PC-3 (cell line): ENCODE results near the gene E2F2. TPM values are rescaled to one million over a fixed set of nuclear protein-coding genes. Genes with fewer than 3 reads are reported as not detected.

Experiments used
- ATAC-seq: fragments of 200-7000 bp; cut with Tn5 transposase; 2 replicates; pipeline ENCODE4 v1.9.1; 2020; ENCODE audit warnings: mild to moderate bottlenecking, moderate library complexity
- BruUV-seq: library from RNA; stranded (reverse); fragments of 400-500 nt; replicated peaks from 2 replicates; lab custom pipeline; 2021; lab: Mats Ljungman, UMichigan
- CTCF ChIA-PET: fragments of 300-600 bp; sonication (Branson Sonifier 250); formaldehyde crosslinking; loops from one replicate; lab custom pipeline; 2022; ENCODE audit warnings: antibody characterized with exemption; lab: Charles Lee
- POLR2A ChIA-PET: fragments of 300-600 bp; sonication (Branson Sonifier 250); formaldehyde crosslinking; loops from one replicate; lab custom pipeline; 2022; ENCODE audit warnings: antibody characterized with exemption; ENCODE audit not compliant: unreplicated experiment; lab: Charles Lee
- DNase-seq: peaks from one replicate; pipeline ENCODE4 v3.0.0-alpha.2; 2015
- H2AFZ ChIP-seq: fragments of 300-600 bp; sonication (generic); 2 replicates; pipeline ENCODE4 v1.6.0; 2016; ENCODE audit warnings: antibody characterized with exemption, low read length
- H3F3A ChIP-seq: fragments of 300-600 bp; sonication (generic); one replicate; pipeline ENCODE4 v1.6.0; 2017; ENCODE audit warnings: antibody characterized with exemption, low read length, control low read depth, mild to moderate bottlenecking; ENCODE audit not compliant: unreplicated experiment
- H3K27ac ChIP-seq: fragments of 300-600 bp; sonication (generic); 2 replicates; pipeline ENCODE4 v1.5.1; 2016; ENCODE audit warnings: mild to moderate bottlenecking, low read length
- H3K27me3 ChIP-seq: fragments of 300-600 bp; sonication (generic); 2 replicates; pipeline ENCODE4 v1.6.1; 2016; ENCODE audit warnings: low read length, mixed read lengths
- H3K36me3 ChIP-seq: fragments of 300-600 bp; sonication (generic); 2 replicates; pipeline ENCODE4 v1.6.1; 2016; ENCODE audit warnings: low read depth, mixed run types, low read length, mixed read lengths
- H3K4me1 ChIP-seq: fragments of 300-600 bp; sonication (generic); 2 replicates; pipeline ENCODE4 v1.5.1; 2016; ENCODE audit warnings: low read length; ENCODE audit not compliant: insufficient read depth
- H3K4me2 ChIP-seq: fragments of 300-600 bp; sonication (generic); 2 replicates; pipeline ENCODE4 v1.6.0; 2016; ENCODE audit warnings: low read length
- H3K4me3 ChIP-seq: fragments of 300-600 bp; sonication (generic); 2 replicates; pipeline ENCODE4 v1.5.1; 2016; ENCODE audit warnings: mild to moderate bottlenecking, low read length, mixed read lengths
- H3K79me2 ChIP-seq: fragments of 300-600 bp; sonication (generic); 2 replicates; pipeline ENCODE4 v1.6.1; 2017; ENCODE audit warnings: low read length, mixed read lengths
- H3K9ac ChIP-seq: fragments of 300-600 bp; sonication (generic); 2 replicates; pipeline ENCODE4 v1.6.0; 2016; ENCODE audit warnings: mild to moderate bottlenecking, low read length
- H3K9me2 ChIP-seq: fragments of 300-600 bp; sonication (generic); replicated peaks from 2 replicates; pipeline ENCODE4 v1.6.1; 2016; ENCODE audit warnings: mixed run types, low read length, mixed read lengths
- H3K9me3 ChIP-seq: fragments of 300-600 bp; sonication (generic); 2 replicates; pipeline ENCODE4 v1.6.1; 2016; ENCODE audit warnings: low read length, mixed read lengths
- H4K20me1 ChIP-seq: fragments of 300-600 bp; sonication (generic); 2 replicates; pipeline ENCODE4 v1.6.1; 2016; ENCODE audit warnings: low read length, mixed read lengths
- EZH2 ChIP-seq: fragments of 300-600 bp; sonication (generic); IDR thresholded peaks from one replicate; pipeline ENCODE4 v1.6.1; 2017; ENCODE audit warnings: antibody characterized with exemption, mild to moderate bottlenecking, low read length; ENCODE audit not compliant: unreplicated experiment
- EZH2phosphoT487 ChIP-seq: fragments of 300-600 bp; sonication (generic); IDR thresholded peaks from 2 replicates; pipeline ENCODE4 v1.6.1; 2018; ENCODE audit warnings: mild to moderate bottlenecking, antibody characterized with exemption, low read length, borderline replicate concordance
- intact Hi-C: fragments of 100-400 bp; cut with micrococcal nuclease; formaldehyde crosslinking; loops from 2 replicates; pipeline ENCODE4 v1.9.0; 2023
- total RNA-seq: library from RNA; depleted of rRNA; stranded (reverse); fragments of >200 nt; gene quantifications from 2 replicates; pipeline ENCODE4 v1.2.3, GENCODE V29; 2014
- TF ChIP-seq, protein P1 (sequence below): fragments of 300-600 bp; sonication (generic); conservative IDR thresholded peaks from 2 replicates; pipeline ENCODE4 v1.5.1; 2017; ENCODE audit warnings: antibody characterized with exemption, low read depth, mild to moderate bottlenecking, low read length

Gene E2F2
- total RNA-seq, 1 experiment from 2014 or later = 7.0 TPM

DNA sequence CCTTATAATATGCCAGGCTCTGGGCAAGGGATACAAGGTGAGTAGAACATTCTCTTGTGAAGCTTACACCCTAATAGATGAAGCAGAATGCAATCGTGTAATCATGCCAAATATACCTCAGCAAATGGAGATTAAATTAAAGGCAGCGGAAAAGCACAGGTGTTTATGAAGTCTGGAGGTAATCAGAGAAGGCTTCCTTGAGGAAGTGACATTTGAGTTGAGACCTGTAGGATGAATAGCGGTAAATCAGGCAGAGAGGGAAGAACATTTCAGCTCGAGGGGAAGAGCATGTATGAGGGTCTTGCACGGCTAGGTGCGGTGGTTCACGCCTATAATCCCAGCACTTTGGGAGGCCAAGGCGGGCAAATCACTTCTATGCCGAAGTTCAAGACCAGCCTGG, 13.5 kb downstream of the E2F2 start:
- no peak for ATAC-seq
- Histone ChIP-seq H3K36me3 (no peaks in the 10 kb centered on the region), H3K9ac (no peak overlapping the region), H3K4me2 (no peak overlapping the region), H4K20me1 (no peaks in the 10 kb centered on the region), H3K9me2 (no peaks in the 10 kb centered on the region), H3K79me2 (no peaks in the 10 kb centered on the region), H3F3A (no peaks in the 10 kb centered on the region), H3K27ac (no peak overlapping the region), H3K4me3 (no peak overlapping the region), H3K9me3 (no peaks in the 10 kb centered on the region), H3K27me3 (no peaks in the 10 kb centered on the region), H3K4me1 (no peaks in the 10 kb centered on the region), H2AFZ (no peak overlapping the region)
- no TSS peak for BruUV-seq
- DNase-seq = no peak
- TF ChIP-seq, protein P1, sequence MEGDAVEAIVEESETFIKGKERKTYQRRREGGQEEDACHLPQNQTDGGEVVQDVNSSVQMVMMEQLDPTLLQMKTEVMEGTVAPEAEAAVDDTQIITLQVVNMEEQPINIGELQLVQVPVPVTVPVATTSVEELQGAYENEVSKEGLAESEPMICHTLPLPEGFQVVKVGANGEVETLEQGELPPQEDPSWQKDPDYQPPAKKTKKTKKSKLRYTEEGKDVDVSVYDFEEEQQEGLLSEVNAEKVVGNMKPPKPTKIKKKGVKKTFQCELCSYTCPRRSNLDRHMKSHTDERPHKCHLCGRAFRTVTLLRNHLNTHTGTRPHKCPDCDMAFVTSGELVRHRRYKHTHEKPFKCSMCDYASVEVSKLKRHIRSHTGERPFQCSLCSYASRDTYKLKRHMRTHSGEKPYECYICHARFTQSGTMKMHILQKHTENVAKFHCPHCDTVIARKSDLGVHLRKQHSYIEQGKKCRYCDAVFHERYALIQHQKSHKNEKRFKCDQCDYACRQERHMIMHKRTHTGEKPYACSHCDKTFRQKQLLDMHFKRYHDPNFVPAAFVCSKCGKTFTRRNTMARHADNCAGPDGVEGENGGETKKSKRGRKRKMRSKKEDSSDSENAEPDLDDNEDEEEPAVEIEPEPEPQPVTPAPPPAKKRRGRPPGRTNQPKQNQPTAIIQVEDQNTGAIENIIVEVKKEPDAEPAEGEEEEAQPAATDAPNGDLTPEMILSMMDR = no peak
- TF ChIP-seq EZH2phosphoT487 = no peak
- no peak for TF ChIP-seq EZH2
- ChIA-PET POLR2A (no interaction called here), CTCF (no interaction called here)
- intact Hi-C loops = no loop called here

DNA sequence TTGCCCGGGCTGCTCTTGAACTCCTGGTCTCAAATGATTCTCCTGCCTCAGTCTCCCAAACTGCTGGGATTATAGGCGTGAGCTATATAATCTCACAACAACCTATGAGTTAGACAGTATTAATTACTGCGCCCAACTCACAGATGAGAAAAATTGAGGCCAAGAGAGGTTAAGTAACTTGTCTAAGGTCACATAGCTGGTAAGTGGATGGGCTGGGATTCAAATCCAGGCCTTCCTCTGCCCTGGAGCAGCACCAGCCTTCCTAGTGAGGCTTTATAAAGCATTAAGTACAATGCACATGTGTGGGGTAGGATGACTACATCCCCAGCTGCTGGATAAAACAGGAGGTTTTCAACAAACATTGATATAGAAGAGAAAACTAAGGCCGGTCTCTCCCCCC, 15.1 kb downstream of the E2F2 start:
- Histone ChIP-seq H3K4me2 (no peak overlapping the region), H3K36me3 (no peaks in the 10 kb centered on the region), H3K9ac (no peak overlapping the region), H4K20me1 (no peaks in the 10 kb centered on the region), H3K27me3 (no peaks in the 10 kb centered on the region), H2AFZ (no peak overlapping the region), H3K4me1 (no peaks in the 10 kb centered on the region), H3K9me3 (no peaks in the 10 kb centered on the region), H3K9me2 (no peaks in the 10 kb centered on the region), H3K4me3 (no peak overlapping the region), H3F3A (no peaks in the 10 kb centered on the region), H3K27ac (no peak overlapping the region), H3K79me2 (no peaks in the 10 kb centered on the region)
- BruUV-seq = no TSS peak
- DNase-seq (no peak), ATAC-seq (no peak)
- ChIA-PET POLR2A (no interaction called here), CTCF (no interaction called here)
- intact Hi-C loops = no loop called here
- TF ChIP-seq EZH2 (no peak), EZH2phosphoT487 (no peak)
- TF ChIP-seq, protein P1 = no peak

DNA sequence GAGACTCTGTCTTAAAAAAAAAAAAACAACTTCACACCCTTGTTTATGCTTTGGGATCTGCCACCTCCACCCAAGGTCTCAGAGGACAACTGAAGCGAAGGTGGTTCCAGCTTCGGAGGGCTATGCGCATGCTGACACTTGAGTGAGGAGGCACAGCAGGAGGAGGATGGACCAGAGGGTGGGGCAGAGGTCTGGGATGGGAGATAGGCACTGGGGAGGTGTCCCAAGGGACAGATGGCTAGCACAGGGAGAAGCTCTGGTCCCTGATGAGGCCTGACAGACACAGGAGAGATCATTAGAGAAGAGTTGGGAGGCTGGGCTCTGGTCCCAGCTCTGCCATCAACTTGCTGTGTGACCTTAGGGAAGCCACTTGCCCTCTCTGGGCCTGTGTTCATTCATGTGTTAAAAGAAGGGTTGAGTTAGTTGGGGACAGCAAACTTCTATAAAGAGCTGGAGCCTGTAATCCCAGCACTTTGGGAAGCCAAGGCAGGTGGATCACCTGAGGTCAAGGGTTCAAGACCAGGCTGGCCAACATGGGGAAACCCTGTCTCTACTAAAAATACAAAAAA, 16.8 kb downstream of the E2F2 start:
- H3K4me2 ChIP-seq = no peak overlapping the region
- H3K9ac ChIP-seq = no peak overlapping the region
- no peak overlapping the region for H3K4me3 ChIP-seq
- H3K79me2 ChIP-seq = no peaks in the 10 kb centered on the region
- no peaks in the 10 kb centered on the region for H3K36me3 ChIP-seq
- TF ChIP-seq EZH2 = no peak
- TF ChIP-seq EZH2phosphoT487 = no peak
- TF ChIP-seq, protein P1 = no peak
- H3K9me2 ChIP-seq = no peaks in the 10 kb centered on the region
- no TSS peak for BruUV-seq
- H3F3A ChIP-seq = no peaks in the 10 kb centered on the region
- H3K4me1 ChIP-seq = no peaks in the 10 kb centered on the region
- ChIA-PET CTCF (no interaction called here), POLR2A (no interaction called here)
- H3K27ac ChIP-seq = no peak overlapping the region
- intact Hi-C loops = no loop called here
- ATAC-seq (no peak), DNase-seq (no peak)
- H2AFZ ChIP-seq = no peak overlapping the region
- no peaks in the 10 kb centered on the region for H3K9me3 ChIP-seq
- no peaks in the 10 kb centered on the region for H4K20me1 ChIP-seq
- no peaks in the 10 kb centered on the region for H3K27me3 ChIP-seq
